GM23338 (cell line): Measurements from ENCODE around the gene URI1. TPM values are rescaled to one million over a fixed set of nuclear protein-coding genes. Genes with fewer than 3 reads are reported as not detected.
"Not testable (repeated sequence)": the region's sequence is repeated elsewhere in the genome, so short reads cannot be mapped to it uniquely, and the experiment has no call there.

Source experiments
- ATAC-seq: fragments of 200-7000 bp; cut with Tn5 transposase; 3 replicates; pipeline ENCODE4 v1.9.1; 2020
- DNase-seq: peaks from one replicate; pipeline ENCODE4 v3.0.0-alpha.2; 2015; ENCODE audit warnings: low spot score
- H2AFZ ChIP-seq: fragments of 200-600 bp; sonication (generic); 2 replicates; pipeline ENCODE4 v1.8.0; 2016; ENCODE audit warnings: antibody characterized with exemption, mild to moderate bottlenecking, moderate library complexity
- H3F3A ChIP-seq: fragments of 200-600 bp; sonication (generic); replicated peaks from 2 replicates; pipeline ENCODE4 v1.8.0; 2017; ENCODE audit warnings: antibody characterized with exemption, mixed run types, low read depth
- H3K27ac ChIP-seq: fragments of 200-600 bp; sonication (generic); 2 replicates; pipeline ENCODE4 v1.6.1; 2016; ENCODE audit warnings: low read depth
- H3K27me3 ChIP-seq: fragments of 200-600 bp; sonication (generic); 2 replicates; pipeline ENCODE4 v1.8.0; 2016; ENCODE audit warnings: mild to moderate bottlenecking, mixed run types, moderate library complexity; ENCODE audit not compliant: insufficient read depth
- H3K36me3 ChIP-seq: fragments of 200-600 bp; sonication (generic); 2 replicates; pipeline ENCODE4 v1.8.0; 2016; ENCODE audit warnings: mild to moderate bottlenecking; ENCODE audit not compliant: insufficient read depth
- H3K4me1 ChIP-seq: fragments of 200-600 bp; sonication (generic); 2 replicates; pipeline ENCODE4 v1.8.0; 2016; ENCODE audit warnings: mild to moderate bottlenecking, moderate library complexity; ENCODE audit not compliant: insufficient read depth
- H3K4me2 ChIP-seq: fragments of 200-600 bp; sonication (generic); 2 replicates; pipeline ENCODE4 v1.7.1; 2017; ENCODE audit warnings: mixed run types
- H3K4me3 ChIP-seq: fragments of 200-600 bp; sonication (generic); 2 replicates; pipeline ENCODE4 v1.6.1; 2016; ENCODE audit warnings: mixed run types
- H3K79me2 ChIP-seq: fragments of 200-600 bp; sonication (generic); replicated peaks from 2 replicates; pipeline ENCODE4 v1.8.0; 2017; ENCODE audit warnings: mild to moderate bottlenecking; ENCODE audit not compliant: insufficient read depth
- H3K9me2 ChIP-seq: fragments of 200-600 bp; sonication (generic); 2 replicates; pipeline ENCODE4 v1.8.0; 2017; ENCODE audit not compliant: insufficient read depth
- H4K20me1 ChIP-seq: fragments of 200-600 bp; sonication (generic); replicated peaks from 2 replicates; pipeline ENCODE4 v1.8.0; 2017; ENCODE audit warnings: mild to moderate bottlenecking; ENCODE audit not compliant: insufficient read depth
- H3K27ac Mint-ChIP-seq: 2 replicates; pipeline ENCODE4 v1.8.0; 2020; ENCODE audit warnings: inconsistent platforms, mild to moderate bottlenecking, moderate library complexity, mixed read lengths
- H3K27me3 Mint-ChIP-seq: 3 replicates; pipeline ENCODE4 v1.8.0; 2022; ENCODE audit warnings: low read depth, mild to moderate bottlenecking, moderate library complexity, mixed read lengths, inconsistent platforms; ENCODE audit not compliant: insufficient read depth, poor library complexity
- H3K36me3 Mint-ChIP-seq: 3 replicates; pipeline ENCODE4 v1.8.0; 2021; ENCODE audit warnings: low read depth, mild to moderate bottlenecking, inconsistent platforms, moderate library complexity, mixed read lengths
- H3K4me1 Mint-ChIP-seq: 3 replicates; pipeline ENCODE4 v1.8.0; 2020; ENCODE audit warnings: mild to moderate bottlenecking, inconsistent platforms, mixed read lengths
- H3K4me3 Mint-ChIP-seq: 3 replicates; pipeline ENCODE4 v1.8.0; 2021; ENCODE audit warnings: moderate library complexity, mild to moderate bottlenecking, inconsistent platforms, mixed read lengths
- H3K9me3 Mint-ChIP-seq: 3 replicates; pipeline ENCODE4 v1.8.0; 2020; ENCODE audit warnings: moderate library complexity, mild to moderate bottlenecking, inconsistent platforms, mixed read lengths
- EZH2 ChIP-seq: fragments of 200-600 bp; sonication (generic); IDR thresholded peaks from one replicate; pipeline ENCODE4 v1.8.0; 2017; ENCODE audit warnings: antibody characterized with exemption, mild to moderate bottlenecking, low read depth; ENCODE audit not compliant: unreplicated experiment
- EZH2phosphoT487 ChIP-seq: fragments of 200-600 bp; sonication (generic); IDR thresholded peaks from one replicate; pipeline ENCODE4 v1.8.1; 2018; ENCODE audit warnings: antibody characterized with exemption; ENCODE audit not compliant: unreplicated experiment
- JUNB ChIP-seq: IDR thresholded peaks from one replicate; pipeline ENCODE4 v1.6.1; 2016; ENCODE audit warnings: antibody characterized with exemption; ENCODE audit not compliant: unreplicated experiment
- NANOG ChIP-seq: IDR thresholded peaks from 2 replicates; pipeline ENCODE4 v1.6.1; 2016; ENCODE audit warnings: antibody characterized with exemption, borderline replicate concordance
- POLR2AphosphoS5 ChIP-seq: IDR thresholded peaks from 2 replicates; pipeline ENCODE4 v1.6.1; 2016; ENCODE audit warnings: antibody characterized with exemption, low read depth
- STAT1 ChIP-seq: IDR thresholded peaks from one replicate; pipeline ENCODE4 v1.6.1; 2016; ENCODE audit warnings: antibody characterized with exemption; ENCODE audit not compliant: unreplicated experiment
- ZNF114 ChIP-seq: fragments of 250-450 bp; sonication (Bioruptor Pico); IDR thresholded peaks from 2 replicates; pipeline ENCODE4 v1.5.0; 2020; ENCODE audit warnings: mild to moderate bottlenecking, moderate library complexity
- ZNF331 ChIP-seq: fragments of 250-450 bp; sonication (Bioruptor Pico); IDR thresholded peaks from 2 replicates; pipeline ENCODE4 v1.5.0; 2020; ENCODE audit warnings: low read depth, mild to moderate bottlenecking, moderate library complexity
- polyA plus RNA-seq: library from polyadenylated mRNA; unstranded; fragments of >200 nt; fragmentation: Nextera tagmentation; extraction: Ambion mirVana; gene quantifications from 2 replicates; pipeline ENCODE4 v1.2.1, GENCODE V29; 2016
- total RNA-seq: library from RNA; depleted of rRNA; stranded (reverse); fragments of >200 nt; shearing (Covaris generic); gene quantifications from 2 replicates; pipeline ENCODE4 v1.2.3, GENCODE V29; 2014

Gene URI1
- total and polyA plus RNA-seq, 2 experiments from 2014 or later = 27.6 to 68.4 TPM

DNA sequence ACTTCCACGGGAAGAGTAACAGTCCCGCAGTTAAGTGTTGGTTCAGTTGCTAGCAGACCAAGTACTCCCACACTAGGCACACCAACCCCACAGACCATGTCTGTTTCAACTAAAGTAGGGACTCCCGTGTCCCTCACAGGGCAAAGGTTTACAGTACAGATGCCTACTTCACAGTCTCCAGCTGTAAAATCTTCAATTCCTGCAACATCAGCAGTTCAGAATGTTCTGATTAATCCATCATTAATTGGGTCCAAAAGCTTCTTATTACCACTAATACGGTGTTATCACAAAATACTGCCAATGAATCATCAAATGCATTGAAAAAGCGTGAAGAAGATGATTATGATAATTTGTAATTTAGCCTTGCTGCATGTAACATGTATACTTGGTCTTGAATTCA is 95.8 kb downstream of the URI1 start:
- Mint-ChIP-seq H3K27ac (no peak overlapping the region), H3K9me3 (peaks cover 26% of the 10 kb centered on the region), H3K4me3 (no peak overlapping the region), H3K4me1 (peaks cover 9% of the 10 kb centered on the region), H3K27me3 (peaks cover 9% of the 10 kb centered on the region), H3K36me3 (peaks cover 66% of the 10 kb centered on the region)
- Histone ChIP-seq H3K4me1 (peaks cover 5% of the 10 kb centered on the region), H3K27me3 (no peaks in the 10 kb centered on the region), H3K4me3 (no peak overlapping the region), H3K27ac (no peak overlapping the region), H3F3A (no peaks in the 10 kb centered on the region), H2AFZ (no peak overlapping the region), H3K79me2 (peaks cover 7% of the 10 kb centered on the region; the same call in 1 of the 2 replicates), H4K20me1 (no peaks in the 10 kb centered on the region), H3K4me2 (no peak overlapping the region), H3K9me2 (no peaks in the 10 kb centered on the region), H3K36me3 (no peaks in the 10 kb centered on the region; the same call in 1 of the 2 replicates)
- TF ChIP-seq STAT1 = no peak
- no peak for TF ChIP-seq EZH2
- no peak for TF ChIP-seq NANOG
- TF ChIP-seq JUNB = no peak
- TF ChIP-seq ZNF114 = no peak
- TF ChIP-seq ZNF331 (CRISPR knock-in tag) = no peak
- TF ChIP-seq EZH2phosphoT487 = no peak
- no peak for TF ChIP-seq POLR2AphosphoS5
- ATAC-seq (no peak), DNase-seq (no peak)

DNA sequence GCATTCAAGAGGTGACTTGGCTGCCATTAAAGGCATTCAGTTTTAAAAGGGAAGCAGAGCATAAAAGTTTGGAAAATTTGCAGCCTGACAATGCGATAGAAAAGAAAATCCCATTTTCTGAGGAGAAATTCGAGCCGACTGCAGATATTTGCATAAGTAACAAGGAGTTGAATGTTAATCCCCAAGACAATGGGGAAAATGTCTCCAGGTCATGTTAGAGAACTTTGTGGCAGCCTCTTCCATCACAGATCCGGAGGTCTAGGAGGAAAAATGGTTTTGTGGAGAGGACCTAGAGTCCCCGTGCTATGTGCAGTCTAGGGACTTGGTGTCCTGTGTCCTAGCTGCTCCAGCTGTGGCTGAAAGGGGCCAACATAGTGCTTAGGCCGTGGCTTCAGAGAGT is 99.9 kb downstream of the URI1 start:
- not testable (repeated sequence) for H3K27ac Mint-ChIP-seq, DNase-seq, H3K4me3 ChIP-seq, H3K4me1 ChIP-seq, ATAC-seq, H3K36me3 ChIP-seq, H3K9me2 ChIP-seq, H2AFZ ChIP-seq, H3K4me3 Mint-ChIP-seq, H3K27me3 ChIP-seq, H3F3A ChIP-seq, H3K27ac ChIP-seq, H4K20me1 ChIP-seq, H3K79me2 ChIP-seq, H3K27me3 Mint-ChIP-seq
- H3K4me2 ChIP-seq = peak overlapping the region; percentile 51; the same call in 1 of the 2 replicates
- Mint-ChIP-seq H3K4me1 (peaks cover 16% of the 10 kb centered on the region), H3K36me3 (peaks cover 47% of the 10 kb centered on the region), H3K9me3 (peaks cover 26% of the 10 kb centered on the region)

DNA sequence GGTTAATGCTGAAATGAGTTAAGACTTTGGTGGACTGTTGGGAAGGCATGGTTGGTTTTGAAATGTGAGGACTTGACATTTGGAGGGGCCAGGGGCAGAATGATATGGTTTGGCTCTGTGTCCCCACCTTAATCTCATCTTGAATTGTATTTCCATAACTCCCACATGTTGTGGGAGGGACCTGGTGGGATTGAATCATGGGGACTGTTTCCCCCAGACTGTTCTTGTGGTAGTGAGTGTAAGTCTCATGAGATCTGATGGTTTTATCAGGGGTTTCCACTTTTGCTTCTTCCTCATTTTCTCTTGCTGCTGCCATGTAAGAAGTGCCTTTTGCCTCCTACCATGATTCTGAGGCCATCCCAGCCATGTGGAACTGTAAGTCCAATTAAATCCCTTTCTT is 101.0 kb downstream of the URI1 start:
- H3K27ac Mint-ChIP-seq, H3K79me2 ChIP-seq, DNase-seq, H3K27ac ChIP-seq, H3F3A ChIP-seq, ATAC-seq, H3K27me3 Mint-ChIP-seq, H3K4me2 ChIP-seq, H3K27me3 ChIP-seq, H4K20me1 ChIP-seq, H3K4me3 ChIP-seq, H2AFZ ChIP-seq, H3K4me3 Mint-ChIP-seq, H3K36me3 ChIP-seq, H3K9me2 ChIP-seq: not testable (repeated sequence)
- Mint-ChIP-seq H3K4me1 (peaks cover 16% of the 10 kb centered on the region), H3K36me3 (peaks cover 37% of the 10 kb centered on the region), H3K9me3 (peaks cover 26% of the 10 kb centered on the region)
- H3K4me1 ChIP-seq = peaks cover 11% of the 10 kb centered on the region
